Mucosa of rectum (tissue), 2 donors: Measurements from ENCODE around the gene DENND1A.
"Not testable (repeated sequence)": the region's sequence is repeated elsewhere in the genome, so short reads cannot be mapped to it uniquely, and the experiment has no call there.

Experiments used
- H3K27ac ChIP-seq, 2 donors: one replicate each; pipeline ENCODE4 v1.7.0; 2013; ENCODE audit warnings: inconsistent platforms in 2 of 2, low read depth in 2 of 2, low read length in 2 of 2
- H3K27me3 ChIP-seq, 2 donors: one replicate each; pipeline ENCODE4 v1.7.0; 2013; ENCODE audit warnings: low read length in 2 of 2; ENCODE audit not compliant: control insufficient read depth in 2 of 2, insufficient read depth in 2 of 2
- H3K36me3 ChIP-seq, 2 donors: one replicate each; pipeline ENCODE4 v1.7.0; 2013; ENCODE audit warnings: low read length in 2 of 2; ENCODE audit not compliant: control insufficient read depth in 2 of 2, insufficient read depth in 2 of 2
- H3K4me1 ChIP-seq, 2 donors: one replicate each; pipeline ENCODE4 v1.7.0; 2013; ENCODE audit warnings: low read length in 2 of 2, mild to moderate bottlenecking in 1 of 2; ENCODE audit not compliant: control insufficient read depth in 2 of 2, insufficient read depth in 2 of 2
- H3K4me3 ChIP-seq, 2 donors: one replicate each; pipeline ENCODE4 v1.7.0; 2013; ENCODE audit warnings: low read length in 2 of 2
- H3K9ac ChIP-seq, 2 donors: one replicate each; pipeline ENCODE4 v1.7.0; 2013; ENCODE audit warnings: low read length in 2 of 2, low read depth in 1 of 2, mild to moderate bottlenecking in 1 of 2
- H3K9me3 ChIP-seq, 2 donors: one replicate each; pipeline ENCODE4 v1.7.0; 2013; ENCODE audit warnings: low read length in 2 of 2; ENCODE audit not compliant: control insufficient read depth in 2 of 2
- donor health status: healthy.
- donor health status: Normal muscosa, but diverticular disease.

Gene DENND1A

GRCh38 chr9:123440256-123440655 is 489.7 kb downstream of the DENND1A start:
- Histone ChIP-seq H3K27me3 (no peaks in the 10 kb centered on the region), H3K27ac (no peak overlapping the region), H3K4me1 (no peaks in the 10 kb centered on the region), H3K36me3 (peaks cover 4 to 21% of the 10 kb centered on the region in 2 donors), H3K9me3 (no peaks in the 10 kb centered on the region), H3K9ac (no peak overlapping the region), H3K4me3 (no peak overlapping the region)

GRCh38 chr9:123438821-123439220 is 491.1 kb downstream of the DENND1A start:
- Histone ChIP-seq H3K9me3 (no peaks in the 10 kb centered on the region), H3K4me3 (no peak overlapping the region), H3K36me3 (peaks cover 4 to 19% of the 10 kb centered on the region in 2 donors), H3K27ac (no peak overlapping the region), H3K27me3 (no peaks in the 10 kb centered on the region), H3K9ac (no peak overlapping the region), H3K4me1 (no peaks in the 10 kb centered on the region)

GRCh38 chr9:123438321-123438720 is 491.6 kb downstream of the DENND1A start:
- H3K4me1 ChIP-seq = no peaks in the 10 kb centered on the region
- no peaks in the 10 kb centered on the region for H3K9me3 ChIP-seq
- no peak overlapping the region for H3K9ac ChIP-seq
- peaks cover 4 to 19% of the 10 kb centered on the region in 2 donors for H3K36me3 ChIP-seq
- H3K27me3 ChIP-seq = no peaks in the 10 kb centered on the region
- no peak overlapping the region for H3K4me3 ChIP-seq
- H3K27ac ChIP-seq = no peak overlapping the region

GRCh38 chr9:123437201-123437600 is 492.7 kb downstream of the DENND1A start:
- Histone ChIP-seq H3K9ac (no peak overlapping the region), H3K9me3 (no peaks in the 10 kb centered on the region), H3K4me1 (no peaks in the 10 kb centered on the region), H3K27ac (no peak overlapping the region), H3K36me3 (peaks cover 7 to 19% of the 10 kb centered on the region in 2 donors), H3K4me3 (no peak overlapping the region), H3K27me3 (no peaks in the 10 kb centered on the region)

GRCh38 chr9:123435471-123435870 is 494.5 kb downstream of the DENND1A start:
- peaks cover 7 to 24% of the 10 kb centered on the region in 2 donors for H3K36me3 ChIP-seq
- no peaks in the 10 kb centered on the region for H3K27me3 ChIP-seq
- H3K4me3 ChIP-seq = no peak overlapping the region
- H3K4me1 ChIP-seq = no peaks in the 10 kb centered on the region
- no peaks in the 10 kb centered on the region for H3K9me3 ChIP-seq
- H3K27ac ChIP-seq = no peak overlapping the region
- H3K9ac ChIP-seq = no peak overlapping the region

GRCh38 chr9:123434619-123435240 is 495.2 kb downstream of the DENND1A start:
- Histone ChIP-seq H3K9me3 (no peaks in the 10 kb centered on the region), H3K27ac (no peak overlapping the region), H3K36me3 (peaks cover 7 to 25% of the 10 kb centered on the region in 2 donors), H3K9ac (no peak overlapping the region), H3K4me3 (no peak overlapping the region), H3K27me3 (no peaks in the 10 kb centered on the region), H3K4me1 (no peaks in the 10 kb centered on the region)

- peaks cover 4 to 13% of the 10 kb centered on the region in 2 donors for H3K36me3 ChIP-seq
These were observed 497.3 kb downstream of the DENND1A start for GRCh38 chr9:123432331-123433236.

DNA sequence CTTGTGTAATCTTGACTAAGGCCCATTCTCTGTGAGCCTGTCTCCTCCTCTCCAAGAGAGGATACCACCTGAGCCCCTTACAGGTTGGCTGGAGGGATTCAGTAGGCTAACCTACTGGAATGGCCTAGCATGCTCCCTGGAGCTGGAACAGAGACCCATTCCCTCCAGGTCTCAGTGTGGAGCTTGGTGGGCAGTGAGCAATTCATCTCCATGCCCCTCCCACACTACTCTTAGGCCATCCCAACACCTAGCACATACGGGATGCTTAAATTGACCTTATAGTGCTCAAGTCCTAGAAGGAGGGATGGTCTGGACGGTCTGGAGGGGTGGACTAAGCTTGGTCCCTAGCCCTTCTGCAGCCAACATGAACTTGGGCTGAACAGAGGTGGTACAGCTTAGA is 498.3 kb downstream of the DENND1A start:
- Histone ChIP-seq H3K9me3 (no peaks in the 10 kb centered on the region), H3K4me3 (no peak overlapping the region), H3K4me1 (no peaks in the 10 kb centered on the region), H3K36me3 (peaks cover 4 to 7% of the 10 kb centered on the region in 2 donors), H3K9ac (no peak overlapping the region), H3K27me3 (no peaks in the 10 kb centered on the region), H3K27ac (no peak overlapping the region)

More at GRCh38 chr9:123432331-123433236, 497.3 kb downstream of the DENND1A start:
- Histone ChIP-seq H3K9ac (no peak overlapping the region), H3K9me3 (no peaks in the 10 kb centered on the region), H3K4me3 (no peak overlapping the region), H3K27me3 (no peaks in the 10 kb centered on the region), H3K27ac (no peak overlapping the region), H3K4me1 (no peaks in the 10 kb centered on the region)

- H3K4me3 ChIP-seq, H3K9ac ChIP-seq, H3K9me3 ChIP-seq, H3K27me3 ChIP-seq, H3K27ac ChIP-seq, H3K4me1 ChIP-seq: not testable (repeated sequence)
- H3K36me3 ChIP-seq = peaks cover 4 to 11% of the 10 kb centered on the region in 2 donors
These were observed 501.5 kb downstream of the DENND1A start for GRCh38 chr9:123428450-123428849.

DNA sequence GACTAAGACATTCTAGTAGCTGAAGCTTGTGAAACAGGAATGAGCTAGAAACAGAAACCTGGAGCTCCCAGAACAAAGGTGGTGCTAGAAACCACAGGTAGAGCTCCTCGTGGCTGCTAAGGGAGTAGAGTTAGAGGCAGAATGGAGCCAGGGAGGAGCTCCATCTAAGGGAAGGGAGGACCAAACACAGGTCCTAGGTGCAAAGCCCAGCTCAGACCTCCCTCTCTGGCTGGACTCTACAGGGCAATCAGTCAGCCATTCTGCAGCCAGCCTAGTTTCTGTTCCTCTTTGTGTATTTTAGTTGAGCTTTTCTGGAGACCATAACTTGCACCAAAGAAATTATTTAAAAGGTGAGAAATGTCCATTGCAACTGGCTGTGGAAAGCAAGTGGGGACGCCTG is 503.5 kb downstream of the DENND1A start:
- H3K9ac ChIP-seq = no peak overlapping the region
- H3K4me1 ChIP-seq = no peaks in the 10 kb centered on the region
- H3K36me3 ChIP-seq = peaks cover 4 to 17% of the 10 kb centered on the region in 2 donors
- no peaks in the 10 kb centered on the region for H3K9me3 ChIP-seq
- H3K27me3 ChIP-seq = no peaks in the 10 kb centered on the region
- H3K4me3 ChIP-seq = no peak overlapping the region
- H3K27ac ChIP-seq = no peak overlapping the region
